Tibial nerve (tissue), 4 donors: ENCODE results near the gene ATXN3L. TPM values are rescaled to one million over a fixed set of nuclear protein-coding genes. Genes with fewer than 3 reads are reported as not detected.

Experiments
- DNase-seq, 2 donors: peaks; one replicate each; pipeline ENCODE4 v3.0.0-alpha.2; 2019; ENCODE audit warnings: low spot score in 2 of 2
- H3K27ac ChIP-seq, 4 donors: fragments of 200-600 bp; sonication (generic) in 3 of 4; one replicate each; pipeline ENCODE4 v1.5.1; 2017 to 2019; ENCODE audit warnings: mild to moderate bottlenecking in 1 of 4
- H3K27me3 ChIP-seq, 2 donors: fragments of 200-600 bp; sonication (generic) in 1 of 2; one replicate each; pipeline versions ENCODE4 v1.5.1 to v1.6.0; 2017 to 2019
- H3K36me3 ChIP-seq, 3 donors: fragments of 200-600 bp; sonication (generic); one replicate each; pipeline ENCODE4 v1.5.1; 2018 to 2019
- H3K4me1 ChIP-seq, 4 donors: fragments of 200-600 bp; sonication (generic) in 3 of 4; one replicate each; pipeline ENCODE4 v1.5.1; 2017 to 2019
- H3K4me3 ChIP-seq, 4 donors: fragments of 200-600 bp; sonication (generic) in 3 of 4; one replicate each; pipeline ENCODE4 v1.5.1; 2017 to 2019; ENCODE audit warnings: mild to moderate bottlenecking in 1 of 4, moderate library complexity in 1 of 4
- H3K9me3 ChIP-seq, 4 donors: fragments of 200-600 bp; sonication (generic) in 3 of 4; one replicate each; pipeline ENCODE4 v1.5.1; 2017 to 2019
- EP300 ChIP-seq, 2 donors: sonication (generic); formaldehyde crosslinking; IDR thresholded peaks; one replicate each; pipeline ENCODE4 v1.6.1; 2017; ENCODE audit warnings: antibody characterized with exemption in 2 of 2, mild to moderate bottlenecking in 1 of 2
- POLR2A ChIP-seq, 2 donors: fragments of 450-650 bp; IDR thresholded peaks; one replicate each; pipeline ENCODE4 v1.6.1; 2017; ENCODE audit warnings: antibody characterized with exemption in 2 of 2, mild to moderate bottlenecking in 2 of 2, moderate library complexity in 2 of 2
- WGBS, 2 donors: methylation state at CpG; one replicate each; pipeline ENCODE4 v1.1.5; 2018; 5-methylcytosine and 5-hydroxymethylcytosine counted together
- total RNA-seq, 4 donors: library from RNA; depleted of rRNA; stranded (reverse); fragments of >200 nt; gene quantifications; one replicate each; pipeline ENCODE4 v1.1.0, GENCODE V29; 2016
- TF ChIP-seq, protein P1 (sequence below), 5 experiments: fragments of 200-600 bp in 3 of 5; fragments of 450-650 bp in 2 of 5; sonication (generic) in 3 of 5; IDR thresholded peaks; one replicate each; pipeline ENCODE4 v1.5.1; 2016 to 2019; ENCODE audit warnings: antibody characterized with exemption in 5 of 5, mild to moderate bottlenecking in 3 of 5, moderate library complexity in 2 of 5

ATXN3L gene
- total RNA-seq, 4 donors from 2014 or later = not detected

DNA sequence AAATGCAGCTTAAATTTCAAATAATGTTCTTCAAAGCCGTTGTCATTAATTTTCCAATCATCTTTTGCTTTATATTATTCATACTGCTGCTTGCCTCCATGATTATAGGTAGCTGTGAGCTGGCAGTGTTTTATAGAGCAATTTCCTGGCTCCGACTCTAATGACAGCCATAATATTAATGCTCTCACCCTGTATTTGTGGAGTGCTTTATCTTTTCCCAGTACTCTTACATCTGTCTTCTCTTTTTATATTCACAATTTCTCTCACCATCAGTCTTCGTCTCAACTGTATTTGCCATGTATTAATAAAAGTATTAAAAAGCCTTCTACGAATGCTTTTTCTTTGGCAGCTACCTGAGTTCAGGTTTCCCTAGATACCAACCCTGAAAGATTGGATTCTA, 21.0 kb downstream of the ATXN3L start:
- TF ChIP-seq EP300 (IDR thresholded peaks at IDR 0.05) (no peak), POLR2A (IDR thresholded peaks at IDR 0.05) (no peak)
- TF ChIP-seq, protein P1, sequence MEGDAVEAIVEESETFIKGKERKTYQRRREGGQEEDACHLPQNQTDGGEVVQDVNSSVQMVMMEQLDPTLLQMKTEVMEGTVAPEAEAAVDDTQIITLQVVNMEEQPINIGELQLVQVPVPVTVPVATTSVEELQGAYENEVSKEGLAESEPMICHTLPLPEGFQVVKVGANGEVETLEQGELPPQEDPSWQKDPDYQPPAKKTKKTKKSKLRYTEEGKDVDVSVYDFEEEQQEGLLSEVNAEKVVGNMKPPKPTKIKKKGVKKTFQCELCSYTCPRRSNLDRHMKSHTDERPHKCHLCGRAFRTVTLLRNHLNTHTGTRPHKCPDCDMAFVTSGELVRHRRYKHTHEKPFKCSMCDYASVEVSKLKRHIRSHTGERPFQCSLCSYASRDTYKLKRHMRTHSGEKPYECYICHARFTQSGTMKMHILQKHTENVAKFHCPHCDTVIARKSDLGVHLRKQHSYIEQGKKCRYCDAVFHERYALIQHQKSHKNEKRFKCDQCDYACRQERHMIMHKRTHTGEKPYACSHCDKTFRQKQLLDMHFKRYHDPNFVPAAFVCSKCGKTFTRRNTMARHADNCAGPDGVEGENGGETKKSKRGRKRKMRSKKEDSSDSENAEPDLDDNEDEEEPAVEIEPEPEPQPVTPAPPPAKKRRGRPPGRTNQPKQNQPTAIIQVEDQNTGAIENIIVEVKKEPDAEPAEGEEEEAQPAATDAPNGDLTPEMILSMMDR (IDR thresholded peaks at IDR 0.05) = no peak
- no peak for DNase-seq
- H3K36me3 ChIP-seq = no peaks in the 10 kb centered on the region
- no peak overlapping the region for H3K27ac ChIP-seq
- H3K9me3 ChIP-seq = no peaks in the 10 kb centered on the region
- no peaks in the 10 kb centered on the region for H3K27me3 ChIP-seq
- WGBS, 2 donors = 82 to 96% methylated on average over 4 of the region's 4 CpGs
- no peaks in the 10 kb centered on the region for H3K4me1 ChIP-seq
- no peak overlapping the region for H3K4me3 ChIP-seq

DNA sequence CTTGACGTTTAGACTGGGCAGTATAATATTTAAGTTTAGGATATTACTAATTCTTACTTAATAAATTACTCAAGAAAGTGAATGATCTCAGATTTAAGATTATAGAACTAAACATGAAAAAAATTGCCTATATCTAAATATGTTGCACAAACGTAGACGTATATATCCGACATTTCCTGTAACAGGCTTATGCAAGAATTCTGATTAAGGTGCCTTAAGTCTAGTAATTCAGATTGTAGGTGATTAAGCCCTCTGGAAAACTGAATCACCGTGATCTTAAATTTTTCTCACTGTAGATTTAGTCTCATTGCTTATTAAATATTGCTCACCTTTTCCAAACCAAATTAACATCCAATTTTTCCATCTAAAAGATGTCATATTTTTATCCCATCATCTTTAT, 24.0 kb downstream of the ATXN3L start:
- Histone ChIP-seq H3K27ac (no peak overlapping the region), H3K9me3 (no peaks in the 10 kb centered on the region), H3K4me3 (no peak overlapping the region), H3K27me3 (no peaks in the 10 kb centered on the region), H3K36me3 (no peaks in the 10 kb centered on the region), H3K4me1 (no peaks in the 10 kb centered on the region)
- WGBS, 2 donors = 84 to 88% methylated on average over 5 of the region's 5 CpGs
- no peak for DNase-seq
- no peak for TF ChIP-seq EP300 (IDR thresholded peaks at IDR 0.05)
- TF ChIP-seq, protein P1 (IDR thresholded peaks at IDR 0.05) = no peak
- TF ChIP-seq POLR2A (IDR thresholded peaks at IDR 0.05) = no peak

DNA sequence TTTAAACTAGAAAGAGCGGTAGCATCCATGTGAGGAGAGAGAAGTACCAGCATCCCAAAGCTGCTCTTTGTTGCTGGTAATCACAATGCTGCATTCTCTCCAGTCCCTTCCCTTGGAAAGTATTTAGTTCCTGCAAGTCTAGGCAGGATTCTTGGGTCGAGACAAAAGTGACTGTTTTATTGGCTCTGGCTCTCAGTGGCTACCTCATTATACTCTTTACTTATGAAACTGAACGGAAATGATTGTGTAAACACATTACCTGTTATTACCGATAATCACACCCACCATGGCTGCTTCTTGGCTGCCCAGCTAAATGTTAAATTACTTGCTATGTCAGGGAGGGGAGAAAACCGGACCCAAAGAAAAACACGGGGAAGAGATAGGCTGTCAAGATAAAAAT, 26.2 kb downstream of the ATXN3L start:
- DNase-seq = no peak
- no peaks in the 10 kb centered on the region for H3K36me3 ChIP-seq
- peaks cover 0 to 4% of the 10 kb centered on the region in 2 donors for H3K27me3 ChIP-seq
- no peak overlapping the region for H3K4me3 ChIP-seq
- WGBS, 2 donors = 41 to 59% methylated on average over 6 of the region's 6 CpGs
- H3K4me1 ChIP-seq = no peaks in the 10 kb centered on the region
- H3K27ac ChIP-seq = no peak overlapping the region
- H3K9me3 ChIP-seq = no peaks in the 10 kb centered on the region
- TF ChIP-seq, protein P1 (IDR thresholded peaks at IDR 0.05) = no peak
- TF ChIP-seq POLR2A (IDR thresholded peaks at IDR 0.05) = no peak
- no peak for TF ChIP-seq EP300 (IDR thresholded peaks at IDR 0.05)

DNA sequence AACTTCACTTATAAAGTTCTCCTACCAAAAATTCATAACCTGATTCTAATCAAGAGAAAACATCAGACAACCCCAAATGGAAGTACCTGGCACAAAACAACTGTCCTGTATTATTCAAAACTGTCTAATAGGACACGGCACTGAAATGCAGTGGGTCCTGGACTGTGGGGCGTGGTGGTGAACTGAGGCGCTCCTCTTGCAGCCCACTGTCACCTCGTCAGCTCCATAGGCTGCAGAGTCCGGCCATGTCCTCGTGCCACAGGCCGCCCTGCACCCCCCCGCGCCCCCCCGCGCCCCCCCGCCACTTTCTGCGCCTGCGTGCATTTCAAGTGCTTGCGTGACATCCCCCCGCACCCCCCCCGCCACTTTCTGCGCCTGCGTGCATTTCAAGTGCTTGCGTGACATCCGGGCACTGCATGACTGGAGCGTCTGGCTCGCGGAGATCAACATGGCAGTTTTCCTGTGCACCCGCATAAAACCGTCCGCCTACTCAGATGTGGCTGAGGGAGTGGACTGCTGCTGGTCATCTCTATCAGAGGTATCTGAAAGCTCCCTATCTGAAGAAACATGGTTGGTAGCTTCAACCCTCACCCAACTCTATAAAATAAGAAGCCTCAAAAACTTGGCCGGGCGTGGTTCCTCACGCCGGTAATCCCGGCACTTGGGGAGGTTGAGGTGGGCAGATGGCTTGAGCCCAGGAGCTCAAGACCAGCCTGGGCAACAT, 28.8 kb downstream of the ATXN3L start:
- 94 to 95% methylated on average over 27 to 32 of the region's 32 CpGs for WGBS, 2 donors
- Histone ChIP-seq H3K4me3 (no peak overlapping the region), H3K4me1 (no peaks in the 10 kb centered on the region), H3K36me3 (no peaks in the 10 kb centered on the region), H3K9me3 (no peaks in the 10 kb centered on the region), H3K27ac (no peak overlapping the region), H3K27me3 (peaks cover 0 to 4% of the 10 kb centered on the region in 2 donors)
- TF ChIP-seq, protein P1 (IDR thresholded peaks at IDR 0.05) = no peak
- TF ChIP-seq EP300 (IDR thresholded peaks at IDR 0.05) (no peak), POLR2A (IDR thresholded peaks at IDR 0.05) (no peak)
- no peak for DNase-seq

DNA sequence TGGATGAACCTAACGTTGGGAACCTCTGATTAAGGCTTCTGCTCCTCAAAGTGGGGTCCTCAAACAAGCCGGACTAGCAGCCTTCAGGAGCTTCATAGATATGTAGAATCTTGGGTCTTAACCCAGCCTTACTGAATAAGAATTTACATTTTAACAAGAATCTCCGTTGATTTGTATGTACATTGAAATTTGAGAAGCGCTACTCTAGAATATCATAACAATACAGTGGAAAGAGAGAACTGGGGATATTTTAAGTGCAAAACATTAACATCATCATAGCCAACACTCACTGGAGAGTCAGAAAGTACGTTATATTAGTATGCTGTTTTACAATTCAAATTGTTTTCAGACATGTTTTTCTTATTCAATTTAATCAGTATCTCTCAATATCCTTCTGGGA, 31.2 kb downstream of the ATXN3L start:
- Histone ChIP-seq H3K27ac (no peak overlapping the region), H3K36me3 (no peaks in the 10 kb centered on the region), H3K27me3 (peaks cover 0 to 4% of the 10 kb centered on the region in 2 donors), H3K4me3 (no peak overlapping the region), H3K4me1 (no peaks in the 10 kb centered on the region), H3K9me3 (no peaks in the 10 kb centered on the region)
- DNase-seq = no peak
- 73 to 86% methylated on average over 5 of the region's 5 CpGs for WGBS, 2 donors
- TF ChIP-seq, protein P1 (IDR thresholded peaks at IDR 0.05) = no peak
- TF ChIP-seq POLR2A (IDR thresholded peaks at IDR 0.05) (no peak), EP300 (IDR thresholded peaks at IDR 0.05) (no peak)
